GM20431 (cell line): ENCODE measurements around the gene SRP9.
"Not testable (repeated sequence)": the region's sequence is repeated elsewhere in the genome, so short reads cannot be mapped to it uniquely, and the experiment has no call there.

Experiments
- in situ Hi-C: fragments of 300-500 bp; cut with MseI, MboI; formaldehyde crosslinking; loops from one replicate; pipeline ENCODE4 v1.15.0; 2020; ENCODE audit warnings: low sequenced_read_pairs; ENCODE audit not compliant: unreplicated experiment

Gene SRP9

DNA sequence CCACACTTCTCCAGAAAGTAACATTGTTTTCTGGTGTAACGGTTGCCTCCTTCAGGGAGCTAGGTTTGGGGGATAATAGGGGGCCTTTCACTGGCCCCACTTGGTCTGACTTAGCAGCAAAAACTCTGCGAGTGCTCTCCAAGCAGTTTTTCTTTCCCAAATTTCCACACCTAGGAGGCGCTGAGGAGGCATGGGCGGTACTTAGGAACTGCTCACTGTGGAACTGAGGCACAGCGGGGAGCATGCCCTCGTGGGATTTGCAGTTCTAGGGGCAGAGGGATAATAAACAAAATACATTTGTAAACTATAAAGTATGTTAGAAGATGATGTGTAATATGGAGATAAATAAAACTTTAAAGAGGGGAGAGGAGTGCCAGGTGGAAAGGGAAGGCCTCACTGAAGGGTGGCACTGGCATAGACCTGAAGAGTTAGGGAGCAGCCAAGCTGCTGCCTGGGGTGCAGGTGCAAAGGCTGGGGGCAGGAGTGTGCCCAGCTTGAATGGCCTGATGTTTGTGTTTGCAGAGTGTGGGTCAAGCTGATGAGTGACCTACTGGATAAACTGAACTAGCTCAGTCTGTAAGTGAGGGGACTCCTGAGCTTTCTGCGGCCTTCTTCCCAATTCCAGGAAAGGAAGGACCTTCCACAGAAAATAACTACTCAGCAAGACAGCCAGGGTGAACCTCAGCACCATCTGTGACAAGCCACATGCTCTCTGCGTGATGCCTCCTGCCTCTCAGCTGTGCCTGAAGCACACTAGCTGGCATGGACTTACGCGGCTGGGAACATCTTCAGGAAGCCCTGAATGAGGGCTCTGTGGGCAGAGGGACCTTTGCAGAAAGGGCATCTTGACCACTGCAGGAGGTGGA is 34.2 kb downstream of the SRP9 start:
- in situ Hi-C loops: no loop called here

DNA sequence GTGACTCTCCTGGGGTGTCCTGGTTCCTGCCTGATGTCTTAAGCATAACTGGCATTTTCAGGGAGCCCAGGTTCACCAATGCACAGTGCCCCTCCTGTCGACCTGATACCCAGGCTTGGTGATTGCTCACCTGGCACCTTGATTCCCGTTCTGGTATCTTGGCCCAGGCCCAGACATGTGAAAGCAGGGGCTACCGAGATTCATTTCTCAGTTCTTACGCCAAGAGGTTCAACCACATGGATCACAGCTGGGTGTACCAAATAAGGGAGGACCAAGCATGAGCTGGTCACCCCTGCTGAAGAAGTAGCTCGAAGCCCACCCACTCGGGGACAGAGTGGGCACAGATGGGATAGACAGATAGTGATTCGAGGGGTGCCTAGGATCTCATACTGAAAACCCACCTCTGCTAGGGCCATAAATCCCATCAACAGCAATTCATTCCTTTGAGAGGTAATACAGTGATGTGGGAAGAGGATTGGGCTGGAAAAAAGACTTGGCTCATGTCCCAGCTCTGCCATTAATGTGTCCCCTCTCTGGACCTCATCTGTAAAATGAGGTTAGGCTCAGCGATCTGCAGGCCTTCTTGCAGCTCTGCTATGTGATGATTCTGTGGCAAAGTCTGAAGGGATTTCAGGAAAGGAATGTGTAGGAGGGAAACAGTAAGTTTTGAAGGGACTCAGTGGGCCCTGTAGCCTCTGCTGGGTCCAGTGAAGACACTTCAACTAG is 35.0 kb downstream of the SRP9 start:
- in situ Hi-C loops: no loop called here

DNA sequence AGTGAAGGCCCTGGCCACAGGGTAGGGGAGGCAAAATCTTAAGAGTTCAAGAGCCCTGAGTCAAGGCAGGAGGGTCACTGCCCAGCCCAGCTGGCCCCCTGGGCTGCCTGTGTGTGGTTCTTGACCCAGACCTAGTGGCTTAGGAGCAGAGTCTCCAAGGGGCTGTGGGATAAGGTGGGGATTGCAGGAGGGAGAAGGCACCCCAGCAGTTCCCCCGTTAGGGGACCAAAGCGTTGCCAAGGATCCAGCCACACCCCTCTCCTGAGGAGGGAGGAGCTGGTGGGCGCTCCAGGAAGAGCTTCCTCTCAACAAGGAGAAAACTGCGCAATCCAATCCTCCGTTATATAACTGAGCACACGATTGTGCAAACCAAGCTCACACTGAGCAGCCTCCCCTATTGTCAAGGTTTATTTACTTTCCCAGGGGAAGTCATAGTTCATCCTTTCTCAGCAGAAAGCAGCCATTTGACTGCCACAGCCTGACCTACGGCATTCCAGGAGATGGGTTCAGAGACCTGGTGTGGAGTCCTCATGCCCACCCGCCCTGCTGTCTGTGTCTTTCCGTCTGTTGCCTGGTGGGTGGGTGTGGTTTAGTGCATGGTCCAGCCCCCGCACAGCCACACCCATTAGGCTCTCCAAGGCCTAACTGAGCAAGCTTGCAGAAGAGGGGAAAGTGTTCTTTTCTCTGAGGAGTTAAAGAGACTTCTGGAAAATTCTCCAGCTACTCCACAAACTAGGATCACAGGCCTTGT is 35.8 kb downstream of the SRP9 start:
- in situ Hi-C loops: no loop called here

DNA sequence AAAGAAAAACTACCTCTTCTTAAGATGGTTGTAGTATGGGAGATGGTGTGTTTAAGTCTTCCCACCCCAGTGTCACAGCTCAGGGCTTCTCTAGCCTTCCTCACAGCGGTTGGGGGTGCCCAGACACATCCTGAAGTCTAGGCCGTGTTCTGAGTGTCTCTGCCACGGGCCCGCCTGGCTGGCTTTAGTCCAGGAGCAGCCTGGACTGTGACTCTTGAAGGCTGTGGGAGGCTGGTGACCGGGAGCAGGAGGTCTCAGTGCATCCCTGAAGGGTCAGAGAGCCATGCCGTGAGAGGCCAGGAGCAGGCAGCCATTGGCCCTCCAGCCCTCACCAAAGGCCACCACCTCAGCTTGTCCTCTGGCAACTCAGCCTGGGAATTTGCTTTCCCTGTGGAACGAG is 36.8 kb downstream of the SRP9 start:
- in situ Hi-C loops: no loop called here

DNA sequence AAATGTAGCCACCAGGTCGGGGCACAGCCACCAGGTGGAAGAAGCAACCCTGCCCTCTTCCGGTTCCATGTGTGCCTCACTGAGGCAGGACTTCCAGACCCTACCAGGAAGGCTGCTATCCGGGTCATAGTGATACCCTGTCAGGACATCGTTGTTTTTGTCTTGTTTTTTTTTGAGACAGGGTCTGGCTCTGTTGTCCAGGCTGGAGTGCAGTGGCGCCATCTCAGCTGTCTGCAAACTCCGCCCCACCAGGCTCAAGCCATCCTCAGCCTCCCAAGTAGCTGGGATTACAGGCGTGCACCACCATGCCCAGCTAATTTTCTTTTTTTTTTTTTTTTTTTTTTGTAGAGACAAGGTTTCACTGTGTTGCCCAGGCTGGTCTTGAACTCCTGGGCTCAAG is 37.5 kb downstream of the SRP9 start:
- in situ Hi-C loops: not testable (repeated sequence)

DNA sequence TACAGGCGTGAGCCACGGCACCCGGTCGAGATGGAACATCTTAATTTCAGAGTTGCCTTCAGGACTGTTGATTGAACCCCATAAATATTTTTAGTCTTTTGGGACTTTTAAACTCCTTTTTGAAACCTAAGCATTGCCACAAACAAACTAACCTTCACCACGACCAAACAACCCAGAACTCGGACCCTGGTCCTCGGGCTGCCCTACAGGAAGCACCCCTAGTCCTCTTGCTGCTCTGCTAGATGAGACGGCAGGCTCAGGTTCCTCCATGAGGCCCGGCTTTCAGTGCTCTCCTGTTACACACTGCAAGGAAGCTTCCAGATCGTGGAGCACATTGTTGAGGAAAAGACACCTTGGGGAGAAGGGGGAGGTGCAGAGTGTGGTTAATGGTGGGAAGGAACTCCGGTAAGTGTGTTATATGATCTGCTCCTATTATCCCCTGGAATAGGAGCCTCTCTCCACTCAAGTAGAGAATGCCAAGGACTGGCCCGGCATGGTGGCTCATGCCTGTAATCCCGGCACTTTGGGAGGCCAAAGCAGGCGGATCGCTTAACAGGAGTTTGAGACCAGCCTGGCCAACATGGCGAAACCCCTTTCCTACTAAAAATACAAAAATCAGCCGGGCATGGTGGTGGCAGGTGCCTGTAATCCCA is 38.0 kb downstream of the SRP9 start:
- in situ Hi-C loops: no loop called here

DNA sequence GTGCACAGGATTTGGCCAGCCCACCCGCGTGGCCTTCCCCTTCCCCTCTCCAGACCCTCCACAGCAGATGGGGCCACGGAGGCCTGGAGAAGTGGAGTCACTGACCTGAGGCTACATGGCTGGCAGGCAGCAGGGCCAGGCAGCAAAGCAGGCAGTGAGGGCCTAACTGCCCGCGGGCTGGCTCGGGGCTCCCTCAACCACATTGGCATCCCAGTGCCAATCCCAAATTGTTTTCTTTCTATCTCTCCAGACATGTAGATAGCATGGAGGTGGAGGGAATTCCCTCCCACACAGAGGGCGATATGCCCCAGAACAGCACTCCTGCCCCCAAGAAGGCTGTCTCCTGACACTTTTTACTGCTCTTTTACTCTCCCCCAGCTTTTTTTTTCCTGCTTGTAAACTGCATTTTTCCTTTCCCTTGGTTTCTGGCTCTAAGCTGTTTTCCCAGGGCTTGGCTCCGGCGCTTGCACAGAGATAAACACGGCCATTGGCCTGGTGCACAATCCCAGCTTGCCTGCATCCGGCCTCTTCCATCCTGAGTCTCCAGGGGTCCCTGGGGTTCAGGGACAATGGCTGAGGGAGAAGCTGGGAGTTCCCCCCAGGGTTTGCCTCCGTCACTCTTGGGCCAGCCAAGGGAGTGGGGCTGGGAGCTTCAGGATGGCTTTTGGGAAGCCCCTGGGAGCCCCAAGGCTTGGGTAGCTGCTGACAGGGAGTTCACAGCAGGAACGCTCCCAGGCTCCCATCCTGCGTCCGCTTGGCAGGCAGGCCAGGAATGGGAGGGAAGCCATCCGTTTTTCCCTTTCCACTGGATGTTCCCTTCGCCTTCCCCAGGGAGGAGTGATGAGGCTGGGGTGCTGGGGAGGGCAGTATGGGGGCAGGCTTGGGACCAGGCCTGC is 39.3 kb downstream of the SRP9 start:
- in situ Hi-C loops: no loop called here

DNA sequence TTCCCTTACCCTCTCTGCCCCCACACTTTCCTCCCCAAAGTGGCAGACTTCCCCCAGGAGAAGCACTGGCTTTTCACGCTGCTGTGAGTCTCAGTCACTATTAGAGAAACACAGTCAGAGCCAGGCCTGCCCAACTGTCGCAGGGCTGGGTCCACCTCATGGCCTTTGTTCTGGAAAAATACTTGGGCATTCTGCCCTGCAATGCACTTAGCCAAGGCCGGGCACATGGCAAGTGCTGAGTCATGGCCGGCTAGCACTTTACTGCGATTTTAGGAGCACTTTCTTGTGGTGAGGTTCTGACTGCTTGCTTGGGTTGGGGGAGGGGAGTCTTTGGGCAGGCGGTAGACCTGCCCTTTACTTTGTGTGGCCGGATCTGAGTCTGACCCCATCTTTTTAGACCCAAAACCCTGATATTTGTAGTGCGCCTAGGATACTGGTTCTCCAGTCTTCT is 40.0 kb downstream of the SRP9 start:
- in situ Hi-C loops: no loop called here

DNA sequence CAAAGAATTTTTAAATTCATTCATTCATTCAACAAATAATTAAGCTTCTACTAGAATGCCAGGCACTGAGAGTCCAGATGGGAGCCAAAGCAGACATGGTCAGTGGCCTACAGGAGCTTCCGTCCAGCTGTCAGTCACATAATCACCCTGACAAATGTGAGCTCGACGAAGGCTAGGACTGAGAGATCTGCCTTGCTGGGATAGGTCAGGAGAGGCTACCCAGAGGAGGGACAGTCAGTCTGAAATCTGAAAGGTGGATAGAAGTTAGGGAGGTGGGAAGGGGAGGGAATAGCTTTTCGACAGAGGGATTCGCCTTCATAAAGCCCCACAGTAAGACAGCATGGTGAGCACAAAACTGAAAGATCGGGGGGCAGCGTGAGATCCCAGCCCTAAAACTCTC is 40.6 kb downstream of the SRP9 start:
- in situ Hi-C loops: no loop called here

DNA sequence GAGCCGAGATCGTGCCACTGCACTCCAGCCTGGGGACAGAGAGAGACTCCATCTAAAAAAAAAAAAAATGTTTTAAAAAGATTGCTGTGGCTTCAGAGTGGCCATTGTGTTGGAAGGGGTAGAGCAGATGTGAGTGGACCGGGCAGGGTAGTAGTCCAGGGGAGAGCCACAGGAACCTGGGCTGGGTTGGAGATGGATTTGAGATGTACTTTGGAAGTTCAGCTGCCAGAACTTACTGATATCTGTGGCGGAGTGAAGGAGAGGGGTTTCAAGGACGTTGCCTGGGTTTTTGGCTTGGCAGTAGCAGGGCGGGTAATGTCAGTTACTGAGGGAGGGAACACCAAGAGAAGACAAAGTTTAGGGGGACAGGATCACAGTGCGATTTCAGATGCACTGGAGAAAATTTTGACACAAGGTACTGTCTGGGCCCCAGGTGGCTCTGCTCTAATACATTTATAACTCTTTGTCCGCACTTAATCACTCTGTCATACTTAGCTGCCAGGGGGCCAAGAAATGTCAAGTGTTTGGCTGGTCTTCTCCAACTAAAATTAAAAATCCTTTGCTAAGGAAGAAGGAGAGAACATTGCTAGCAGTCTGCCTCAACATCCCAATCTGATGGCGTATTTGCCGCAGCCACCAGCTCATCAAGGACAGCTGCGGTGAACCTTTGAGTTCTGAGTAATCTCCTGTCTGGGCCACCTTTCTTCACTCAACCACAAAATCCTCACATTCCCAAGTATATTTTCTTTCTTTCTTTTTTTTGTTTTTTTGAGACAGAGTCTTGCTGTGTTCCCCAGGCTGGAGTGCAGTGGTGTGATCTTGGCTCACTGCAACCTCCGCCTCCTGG is 41.9 kb downstream of the SRP9 start:
- in situ Hi-C loops: no loop called here

DNA sequence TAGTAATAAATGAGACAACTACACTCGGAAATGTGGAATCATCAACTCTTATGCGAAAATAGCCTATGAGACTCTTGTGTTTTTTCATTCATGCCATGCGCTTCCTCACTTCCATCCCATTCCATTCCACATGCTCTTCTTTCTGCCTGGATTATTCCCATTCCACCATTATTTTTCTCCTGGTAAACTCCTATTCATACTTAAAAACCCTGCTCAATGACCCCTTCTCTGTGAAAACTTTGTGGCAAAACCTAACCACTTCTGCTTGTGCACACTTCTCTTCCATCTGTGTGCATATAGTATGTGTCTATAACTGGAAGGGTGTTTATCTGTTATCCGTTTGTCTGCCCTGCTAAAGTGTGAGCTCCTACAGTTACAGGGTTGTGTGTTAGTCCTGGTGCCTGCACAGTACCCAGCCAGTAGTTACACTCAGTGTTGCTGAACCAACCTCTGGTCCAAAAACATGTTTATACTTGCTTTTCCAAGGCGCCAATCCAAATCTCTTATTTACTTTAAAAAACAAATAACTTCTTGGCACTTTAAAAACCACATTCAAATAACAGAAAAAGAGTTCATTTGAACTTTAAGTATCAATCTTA is 43.0 kb downstream of the SRP9 start:
- in situ Hi-C loops: no loop called here

DNA sequence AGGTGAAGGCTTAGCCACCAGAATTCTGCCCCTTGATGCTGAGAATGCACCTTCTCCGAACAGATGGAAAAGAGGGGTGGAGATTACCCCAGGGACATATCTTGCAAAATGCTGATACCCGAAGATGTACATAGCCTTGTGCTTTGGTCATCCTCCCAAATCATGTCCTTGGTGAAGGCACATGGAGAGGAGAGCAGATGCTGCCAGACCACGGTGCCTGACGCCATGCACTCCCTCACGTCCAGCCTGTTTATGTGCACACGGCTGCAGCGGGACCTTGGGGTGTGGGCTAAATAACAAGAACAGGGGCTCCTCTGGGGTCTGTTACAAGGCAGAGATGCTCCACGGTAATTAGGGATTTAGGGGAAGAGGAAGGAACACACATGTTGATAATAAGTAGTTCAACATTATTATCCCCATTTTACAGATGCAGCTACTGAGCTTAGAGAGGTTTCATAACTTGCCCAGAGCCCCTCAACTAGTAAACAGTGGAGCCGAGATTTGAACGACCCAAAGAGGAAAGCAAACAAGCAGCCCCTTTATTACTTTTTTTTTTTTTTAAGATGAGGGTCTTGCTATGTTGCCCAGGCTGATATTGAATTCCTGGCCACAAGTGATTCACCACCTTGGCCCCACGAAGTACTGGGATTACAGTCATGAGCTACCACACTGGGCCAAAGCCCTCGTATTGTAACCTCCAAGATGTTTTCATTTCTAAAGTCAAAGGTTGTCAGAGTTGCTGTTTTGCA is 45.2 kb downstream of the SRP9 start:
- in situ Hi-C loops: no loop called here

DNA sequence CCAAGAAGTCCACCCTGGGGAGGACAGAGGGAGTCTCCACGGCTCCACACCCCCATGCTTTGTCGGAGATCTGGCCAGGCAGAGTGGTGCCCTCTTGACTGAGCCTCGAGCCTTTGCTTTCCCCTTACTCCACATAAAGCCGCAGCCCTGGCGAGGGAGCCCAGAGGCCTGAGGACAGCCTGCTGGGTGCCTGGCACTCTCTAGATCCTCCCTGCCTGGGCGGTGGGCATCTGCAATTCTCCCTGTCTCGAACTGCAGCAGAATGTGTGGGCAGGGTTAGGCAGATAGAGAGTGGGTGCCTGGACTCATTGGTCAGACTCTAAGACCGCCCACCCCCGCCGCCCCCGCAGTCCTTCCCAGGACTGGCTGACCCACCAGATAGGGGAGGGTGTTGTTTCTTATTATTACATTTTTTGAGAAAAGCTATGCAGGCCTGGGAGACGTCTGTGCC is 46.2 kb downstream of the SRP9 start:
- in situ Hi-C loops: no loop called here

DNA sequence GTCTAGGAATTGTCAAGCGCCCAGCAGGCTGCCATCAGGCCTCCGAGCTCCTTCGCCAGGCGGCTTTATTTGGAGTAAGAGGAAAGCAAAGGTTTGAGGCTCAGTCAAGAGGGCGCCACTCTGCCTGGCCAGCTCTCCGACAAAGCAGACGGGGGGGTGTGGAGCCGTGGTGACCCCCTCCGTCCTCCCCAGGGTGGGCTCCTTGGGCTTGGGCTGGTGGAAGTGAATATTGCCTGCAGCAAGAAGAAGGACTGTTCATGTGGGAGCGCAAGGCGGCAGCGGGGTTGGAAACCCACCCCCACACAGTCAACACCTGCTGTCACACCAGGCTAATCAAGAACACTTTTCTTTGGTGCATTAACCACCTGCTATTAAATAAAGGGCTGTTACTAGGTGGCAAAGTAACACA is 46.9 kb downstream of the SRP9 start:
- in situ Hi-C loops: no loop called here

DNA sequence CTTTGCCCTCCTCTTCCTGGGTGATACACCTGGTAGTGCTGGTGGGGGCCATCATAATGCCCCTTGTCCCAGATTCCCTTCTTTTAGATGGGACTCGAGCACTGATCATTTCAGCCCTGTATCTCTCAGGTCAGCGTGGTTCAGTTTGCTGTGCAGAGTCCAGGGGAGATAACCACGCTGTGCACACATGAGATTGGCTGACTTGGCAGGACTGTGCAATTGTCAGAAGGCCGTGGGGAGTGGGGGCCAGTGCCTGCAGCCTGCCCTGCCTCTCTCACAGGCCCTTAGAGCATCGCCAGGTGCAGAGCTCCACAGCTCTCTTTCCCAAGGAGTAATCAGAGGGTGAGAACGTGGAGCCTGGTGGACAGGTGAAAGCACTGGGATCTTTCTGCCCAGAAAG is 47.5 kb downstream of the SRP9 start:
- in situ Hi-C loops: no loop called here

DNA sequence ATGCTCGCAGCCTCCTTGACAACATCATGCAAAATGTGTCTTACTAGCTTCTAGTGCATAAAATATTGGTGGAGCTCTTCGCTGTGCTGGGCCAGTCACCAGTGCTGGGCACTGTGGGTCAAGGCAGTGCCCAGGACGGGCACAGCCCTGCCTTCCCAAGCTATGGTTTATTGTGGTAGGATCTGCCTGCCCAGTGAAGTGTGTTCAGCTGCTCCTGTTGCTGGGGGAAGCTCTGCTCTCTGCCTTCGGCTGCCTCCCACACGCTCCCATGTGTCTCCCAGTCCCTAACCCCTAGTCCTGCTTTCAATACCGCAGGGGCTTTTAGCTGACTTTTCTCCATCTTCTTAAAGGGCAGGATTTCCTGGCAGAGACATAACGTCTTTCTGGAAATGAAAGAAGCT is 48.0 kb downstream of the SRP9 start:
- in situ Hi-C loops: no loop called here

DNA sequence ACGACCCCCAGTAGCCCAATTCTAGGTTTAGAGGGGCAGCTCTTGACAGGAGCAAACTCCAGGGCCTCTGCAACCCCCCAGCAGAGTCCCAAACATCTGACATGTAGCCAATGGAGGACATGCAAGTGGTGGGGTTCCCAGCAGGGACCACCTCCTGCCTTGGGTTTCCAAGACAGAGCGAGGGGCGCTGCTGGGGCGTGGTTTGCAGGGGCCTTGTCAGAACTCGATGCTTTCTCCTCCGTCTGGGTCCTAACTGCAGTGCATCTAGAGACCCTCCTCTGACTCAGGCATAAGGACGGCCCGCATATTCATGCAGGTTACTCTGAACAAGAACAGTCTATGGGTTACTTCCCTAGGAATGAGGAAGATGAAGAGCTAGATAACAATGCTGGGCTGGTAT is 49.5 kb downstream of the SRP9 start:
- in situ Hi-C loops: no loop called here
